Stomach (tissue), 4 donors: ENCODE measurements around the gene CLIC3.

Experiments used
- CTCF ChIP-seq, 7 experiments: fragments of 450-650 bp in 4 of 7; fragments of 200-600 bp in 3 of 7; sonication (generic) in 3 of 7; IDR thresholded peaks; one replicate each; pipeline ENCODE4 v1.5.1; 2016 to 2019; ENCODE audit warnings: antibody characterized with exemption in 7 of 7, control low read depth in 2 of 7, mild to moderate bottlenecking in 1 of 7
- EP300 ChIP-seq: sonication (generic); formaldehyde crosslinking; IDR thresholded peaks from one replicate; pipeline ENCODE4 v1.6.1; 2017; ENCODE audit warnings: antibody characterized with exemption
- POLR2A ChIP-seq, 4 donors: fragments of 450-650 bp; IDR thresholded peaks; one replicate each; pipeline ENCODE4 v1.6.1; 2016; ENCODE audit warnings: antibody characterized with exemption in 4 of 4, control low read depth in 2 of 4, mild to moderate bottlenecking in 1 of 4, moderate library complexity in 1 of 4

- TF ChIP-seq EP300, result no peak
- TF ChIP-seq CTCF (IDR thresholded peaks at IDR 0.05), result no peak
- TF ChIP-seq POLR2A (IDR thresholded peaks at IDR 0.05), result no peak
Observed at GRCh38 chr9:136962163-136962562, 34.2 kb downstream of the CLIC3 start.
